HepG2 (cell line): ENCODE data around the gene CES1.

Experiments used
- EP300 ChIP-seq, 3 experiments: sonication (generic) in 1 of 3; formaldehyde crosslinking in 1 of 3; IDR thresholded peaks; 2 replicates each; pipeline versions ENCODE4 v1.5.1 to v1.6.1; 2011 to 2020; ENCODE audit warnings: low read depth in 2 of 3, low read length in 2 of 3, borderline replicate concordance in 1 of 3, improper control_type of control experiment in 1 of 3, mild to moderate bottlenecking in 1 of 3, missing genetic modification reagents in 1 of 3, moderate library complexity in 1 of 3
- EZH2 ChIP-seq: conservative IDR thresholded peaks from 2 replicates; pipeline ENCODE4 v1.6.1; 2012; ENCODE audit warnings: mild to moderate bottlenecking, low read depth, low read length, moderate library complexity
- YEATS4 ChIP-seq: sonication (generic); formaldehyde crosslinking; IDR thresholded peaks from 2 replicates; pipeline ENCODE4 v1.4.0; 2020; ENCODE audit warnings: missing genetic modification reagents, borderline replicate concordance
- TF ChIP-seq, protein P1 (sequence below): sonication (generic); formaldehyde crosslinking; IDR thresholded peaks from 2 replicates; pipeline ENCODE4 v1.4.0; 2020; ENCODE audit warnings: missing genetic modification reagents
- TF ChIP-seq, protein P2 (sequence below): sonication (generic); formaldehyde crosslinking; IDR thresholded peaks from 2 replicates; pipeline ENCODE4 v1.4.0; 2020; ENCODE audit warnings: missing genetic modification reagents

GRCh38 chr16:55815320-55815719, 17.6 kb downstream of the CES1 start:
- TF ChIP-seq EZH2: no peak
- no peak for TF ChIP-seq YEATS4 (CRISPR knock-in tag)
- TF ChIP-seq, protein P1, sequence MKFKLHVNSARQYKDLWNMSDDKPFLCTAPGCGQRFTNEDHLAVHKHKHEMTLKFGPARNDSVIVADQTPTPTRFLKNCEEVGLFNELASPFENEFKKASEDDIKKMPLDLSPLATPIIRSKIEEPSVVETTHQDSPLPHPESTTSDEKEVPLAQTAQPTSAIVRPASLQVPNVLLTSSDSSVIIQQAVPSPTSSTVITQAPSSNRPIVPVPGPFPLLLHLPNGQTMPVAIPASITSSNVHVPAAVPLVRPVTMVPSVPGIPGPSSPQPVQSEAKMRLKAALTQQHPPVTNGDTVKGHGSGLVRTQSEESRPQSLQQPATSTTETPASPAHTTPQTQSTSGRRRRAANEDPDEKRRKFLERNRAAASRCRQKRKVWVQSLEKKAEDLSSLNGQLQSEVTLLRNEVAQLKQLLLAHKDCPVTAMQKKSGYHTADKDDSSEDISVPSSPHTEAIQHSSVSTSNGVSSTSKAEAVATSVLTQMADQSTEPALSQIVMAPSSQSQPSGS (CRISPR knock-in tag): no peak
- TF ChIP-seq, protein P2, sequence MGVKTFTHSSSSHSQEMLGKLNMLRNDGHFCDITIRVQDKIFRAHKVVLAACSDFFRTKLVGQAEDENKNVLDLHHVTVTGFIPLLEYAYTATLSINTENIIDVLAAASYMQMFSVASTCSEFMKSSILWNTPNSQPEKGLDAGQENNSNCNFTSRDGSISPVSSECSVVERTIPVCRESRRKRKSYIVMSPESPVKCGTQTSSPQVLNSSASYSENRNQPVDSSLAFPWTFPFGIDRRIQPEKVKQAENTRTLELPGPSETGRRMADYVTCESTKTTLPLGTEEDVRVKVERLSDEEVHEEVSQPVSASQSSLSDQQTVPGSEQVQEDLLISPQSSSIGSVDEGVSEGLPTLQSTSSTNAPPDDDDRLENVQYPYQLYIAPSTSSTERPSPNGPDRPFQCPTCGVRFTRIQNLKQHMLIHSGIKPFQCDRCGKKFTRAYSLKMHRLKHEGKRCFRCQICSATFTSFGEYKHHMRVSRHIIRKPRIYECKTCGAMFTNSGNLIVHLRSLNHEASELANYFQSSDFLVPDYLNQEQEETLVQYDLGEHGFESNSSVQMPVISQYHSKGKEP (CRISPR knock-in tag): no peak
- no peak for TF ChIP-seq EP300 (IDR thresholded peaks at IDR 0.05; ENCODE audit: low read depth in 2 of 2, low read length in 2 of 2)
- TF ChIP-seq EP300 (CRISPR knock-in tag; IDR thresholded peaks at IDR 0.05; ENCODE audit: borderline replicate concordance): no peak
